Testis (tissue), 3 donors: Measurements from ENCODE around the gene PLXDC1. TPM values are rescaled to one million over a fixed set of nuclear protein-coding genes. Genes with fewer than 3 reads are reported as not detected.

ENCODE experiments used
- DNase-seq: peaks from one replicate; pipeline ENCODE4 v3.0.0-alpha.2; 2019
- H3K27ac ChIP-seq, 2 donors: fragments of 200-600 bp; sonication (generic); one replicate each; pipeline ENCODE4 v1.5.1; 2019
- H3K27me3 ChIP-seq: fragments of 200-600 bp; sonication (generic); one replicate; pipeline ENCODE4 v1.5.1; 2019
- H3K36me3 ChIP-seq: fragments of 200-600 bp; sonication (generic); one replicate; pipeline ENCODE4 v1.5.1; 2017; ENCODE audit warnings: low read depth; ENCODE audit errors: missing control alignments
- H3K4me1 ChIP-seq: fragments of 200-600 bp; sonication (generic); one replicate; pipeline ENCODE4 v1.5.1; 2019
- H3K4me3 ChIP-seq, 2 donors: fragments of 200-600 bp; sonication (generic); one replicate each; pipeline ENCODE4 v1.5.1; 2017 to 2019
- H3K9me3 ChIP-seq: fragments of 200-600 bp; sonication (generic); one replicate; pipeline ENCODE4 v1.5.1; 2017
- CTCF ChIP-seq, 3 experiments: fragments of 450-650 bp in 2 of 3; fragments of 200-600 bp in 1 of 3; sonication (generic) in 1 of 3; IDR thresholded peaks; one replicate each; pipeline ENCODE4 v1.5.1; 2016 to 2019; ENCODE audit warnings: antibody characterized with exemption in 3 of 3, mild to moderate bottlenecking in 2 of 3, moderate library complexity in 1 of 3
- POLR2A ChIP-seq: fragments of 450-650 bp; IDR thresholded peaks from one replicate; pipeline ENCODE4 v1.6.1; 2017; ENCODE audit warnings: antibody characterized with exemption, mild to moderate bottlenecking, moderate library complexity
- WGBS, 2 donors: methylation state at CpG; one replicate each; pipeline ENCODE4 v1.1.5; 2018; 5-methylcytosine and 5-hydroxymethylcytosine counted together
- intact Hi-C: fragments of 100-400 bp; cut with DNase I; formaldehyde crosslinking; loops from one replicate; pipeline ENCODE4 v1.15.1; 2023; ENCODE audit warnings: low total_unique reads
- polyA plus RNA-seq: library from polyadenylated mRNA; stranded (reverse); fragments of 350-450 nt; fragmentation: Illumina TruSeq; extraction: RNeasy Lipid Tissue Mini Kit (QIAGEN cat#74804); gene quantifications from one replicate; pipeline ENCODE4 v1.2.3, GENCODE V29; 2014; ENCODE audit warnings: low read depth, low replicate concordance; ENCODE audit not compliant: insufficient read depth
- total RNA-seq, 2 donors: library from RNA; depleted of rRNA; stranded (reverse); fragments of >200 nt; gene quantifications; one replicate each; pipeline ENCODE4 v1.2.3, GENCODE V29; 2016

The PLXDC1 gene
- total and polyA plus RNA-seq, 3 donors from 2014 or later: 9.6 to 40.5 (median 14.8) TPM

- Histone ChIP-seq H3K4me3 (no peak overlapping the region), H3K4me1 (peaks cover 6% of the 10 kb centered on the region), H3K27me3 (no peaks in the 10 kb centered on the region), H3K36me3 (no peaks in the 10 kb centered on the region), H3K27ac (no peak overlapping the region), H3K9me3 (no peaks in the 10 kb centered on the region)
- no peak for DNase-seq
- WGBS, 2 donors: 74 to 75% methylated on average over 17 to 19 of the region's 19 CpGs
- intact Hi-C loops: no loop called here
- TF ChIP-seq POLR2A (no peak), CTCF (IDR thresholded peaks at IDR 0.05) (no peak)
Observed at GRCh38 chr17:39110435-39111136, 40.9 kb downstream of the PLXDC1 start.

- no peak overlapping the region for H3K4me3 ChIP-seq
- H3K4me1 ChIP-seq: peaks cover 5% of the 10 kb centered on the region
- TF ChIP-seq POLR2A (no peak), CTCF (IDR thresholded peaks at IDR 0.05) (no peak)
- intact Hi-C loops: no loop called here
- DNase-seq: no peak
- no peaks in the 10 kb centered on the region for H3K9me3 ChIP-seq
- no peaks in the 10 kb centered on the region for H3K36me3 ChIP-seq
- 78 to 88% methylated on average over 16 to 23 of the region's 23 CpGs for WGBS, 2 donors
- H3K27ac ChIP-seq: no peak overlapping the region
- no peaks in the 10 kb centered on the region for H3K27me3 ChIP-seq
Observed at GRCh38 chr17:39108461-39109375, 42.7 kb downstream of the PLXDC1 start.

- Histone ChIP-seq H3K4me1 (peaks cover 6% of the 10 kb centered on the region), H3K9me3 (no peaks in the 10 kb centered on the region), H3K36me3 (no peaks in the 10 kb centered on the region), H3K27me3 (no peaks in the 10 kb centered on the region), H3K4me3 (no peak overlapping the region), H3K27ac (no peak overlapping the region)
- 91 to 95% methylated on average over 7 to 8 of the region's 8 CpGs for WGBS, 2 donors
- intact Hi-C loops: no loop called here
- TF ChIP-seq POLR2A: no peak
- no peak for DNase-seq
Observed at GRCh38 chr17:39107973-39108372, 43.5 kb downstream of the PLXDC1 start.

GRCh38 chr17:39107155-39107554, 44.3 kb downstream of the PLXDC1 start:
- peaks cover 6% of the 10 kb centered on the region for H3K4me1 ChIP-seq
- no peaks in the 10 kb centered on the region for H3K27me3 ChIP-seq
- H3K36me3 ChIP-seq: no peaks in the 10 kb centered on the region
- no peaks in the 10 kb centered on the region for H3K9me3 ChIP-seq
- DNase-seq: no peak
- WGBS, 2 donors: 93 to 95% methylated on average over 7 of the region's 7 CpGs
- no peak overlapping the region for H3K4me3 ChIP-seq
- TF ChIP-seq CTCF (IDR thresholded peaks at IDR 0.05) (no peak), POLR2A (no peak)
- H3K27ac ChIP-seq: no peak overlapping the region
- intact Hi-C loops: no loop called here

- H3K9me3 ChIP-seq: no peaks in the 10 kb centered on the region
- 84 to 92% methylated on average over 9 of the region's 9 CpGs for WGBS, 2 donors
- no peak overlapping the region for H3K27ac ChIP-seq
- H3K36me3 ChIP-seq: no peaks in the 10 kb centered on the region
- no peak for TF ChIP-seq CTCF (IDR thresholded peaks at IDR 0.05)
- no peak for TF ChIP-seq POLR2A
- H3K4me1 ChIP-seq: peaks cover 17% of the 10 kb centered on the region
- H3K27me3 ChIP-seq: no peaks in the 10 kb centered on the region
- DNase-seq: no peak
- no peak overlapping the region for H3K4me3 ChIP-seq
- intact Hi-C loops: no loop called here
Observed at GRCh38 chr17:39105705-39106104, 45.7 kb downstream of the PLXDC1 start.
